ENCODE results near the gene CAMK1D.

Gene CAMK1D

GRCh38 chr10:12663863-12664262, 314.5 kb downstream of the CAMK1D start:
- H3K27ac ChIP-seq (ENCODE audit: low read depth, low read length, poor library complexity, severe bottlenecking): no peak overlapping the region
- no peak overlapping the region for H3K4me3 ChIP-seq (ENCODE audit: low read depth, low read length, poor library complexity, severe bottlenecking)
- no peaks in the 10 kb centered on the region for H3K9me2 ChIP-seq (ENCODE audit: low read depth, low read length)
- TF ChIP-seq EZH2 (IDR thresholded peaks at IDR 0.05; ENCODE audit: borderline replicate concordance, low read length) (no peak), CTCF (IDR thresholded peaks at IDR 0.05; ENCODE audit: low read length) (no peak)
- H3K79me2 ChIP-seq (ENCODE audit: insufficient read depth, low read length): no peaks in the 10 kb centered on the region
- no peaks in the 10 kb centered on the region for H3K36me3 ChIP-seq (ENCODE audit: insufficient read depth, low read length)
- H3K9me3 ChIP-seq (ENCODE audit: low read length): no peaks in the 10 kb centered on the region
- H4K20me1 ChIP-seq (ENCODE audit: insufficient read depth, low read length): no peaks in the 10 kb centered on the region
- H3K4me2 ChIP-seq (ENCODE audit: low read length): no peak overlapping the region
- H3F3A ChIP-seq (ENCODE audit: insufficient read depth, low read length): no peaks in the 10 kb centered on the region
- no peaks in the 10 kb centered on the region for H3K4me1 ChIP-seq (ENCODE audit: insufficient read depth, low read length, severe bottlenecking)
- no peak overlapping the region for H3K9ac ChIP-seq (ENCODE audit: low read length)
- no peaks in the 10 kb centered on the region for H3K27me3 ChIP-seq (ENCODE audit: insufficient read depth, low read length)
- no peak overlapping the region for H2AFZ ChIP-seq (ENCODE audit: low read length)

GRCh38 chr10:12665501-12665900, 316.2 kb downstream of the CAMK1D start:
- Histone ChIP-seq H3K36me3 (ENCODE audit: insufficient read depth, low read length) (no peaks in the 10 kb centered on the region), H3K79me2 (ENCODE audit: insufficient read depth, low read length) (no peaks in the 10 kb centered on the region), H3K9ac (ENCODE audit: low read length) (no peak overlapping the region), H3K4me3 (ENCODE audit: low read depth, low read length, poor library complexity, severe bottlenecking) (no peak overlapping the region), H3K9me2 (ENCODE audit: low read depth, low read length) (no peaks in the 10 kb centered on the region), H3K9me3 (ENCODE audit: low read length) (no peaks in the 10 kb centered on the region), H3K27ac (ENCODE audit: low read depth, low read length, poor library complexity, severe bottlenecking) (no peak overlapping the region), H4K20me1 (ENCODE audit: insufficient read depth, low read length) (no peaks in the 10 kb centered on the region), H3F3A (ENCODE audit: insufficient read depth, low read length) (no peaks in the 10 kb centered on the region), H2AFZ (ENCODE audit: low read length) (no peak overlapping the region), H3K4me2 (ENCODE audit: low read length) (no peak overlapping the region), H3K27me3 (ENCODE audit: insufficient read depth, low read length) (no peaks in the 10 kb centered on the region), H3K4me1 (ENCODE audit: insufficient read depth, low read length, severe bottlenecking) (no peaks in the 10 kb centered on the region)
- TF ChIP-seq CTCF (IDR thresholded peaks at IDR 0.05; ENCODE audit: low read length): no peak
- no peak for TF ChIP-seq EZH2 (IDR thresholded peaks at IDR 0.05; ENCODE audit: borderline replicate concordance, low read length)

DNA sequence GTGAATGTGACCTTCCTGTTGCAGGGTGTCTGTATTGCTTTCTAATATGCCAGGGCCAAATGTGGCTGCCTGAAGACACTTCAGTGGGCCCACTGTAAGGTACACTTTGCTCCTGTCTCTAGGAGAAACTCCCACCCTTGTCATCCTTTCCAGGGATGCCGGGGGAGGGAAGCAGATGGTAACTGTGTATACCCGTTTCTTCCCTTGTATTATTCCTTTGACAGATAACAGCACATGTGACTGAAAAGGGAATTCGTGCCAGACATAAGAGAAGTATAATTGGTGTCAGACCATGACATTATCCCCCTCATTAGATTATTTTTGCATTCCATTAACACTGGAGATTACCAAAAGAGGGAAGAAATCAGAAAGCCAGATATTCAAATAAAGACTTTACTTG, 317.7 kb downstream of the CAMK1D start:
- no peak overlapping the region for H3K4me2 ChIP-seq (ENCODE audit: low read length)
- no peaks in the 10 kb centered on the region for H3K9me2 ChIP-seq (ENCODE audit: low read depth, low read length)
- H3K27ac ChIP-seq (ENCODE audit: low read depth, low read length, poor library complexity, severe bottlenecking): no peak overlapping the region
- no peaks in the 10 kb centered on the region for H3K36me3 ChIP-seq (ENCODE audit: insufficient read depth, low read length)
- H3K4me1 ChIP-seq (ENCODE audit: insufficient read depth, low read length, severe bottlenecking): no peaks in the 10 kb centered on the region
- no peaks in the 10 kb centered on the region for H3F3A ChIP-seq (ENCODE audit: insufficient read depth, low read length)
- no peaks in the 10 kb centered on the region for H3K27me3 ChIP-seq (ENCODE audit: insufficient read depth, low read length)
- no peak overlapping the region for H3K4me3 ChIP-seq (ENCODE audit: low read depth, low read length, poor library complexity, severe bottlenecking)
- no peaks in the 10 kb centered on the region for H3K79me2 ChIP-seq (ENCODE audit: insufficient read depth, low read length)
- no peak for TF ChIP-seq CTCF (IDR thresholded peaks at IDR 0.05; ENCODE audit: low read length)
- no peak for TF ChIP-seq EZH2 (IDR thresholded peaks at IDR 0.05; ENCODE audit: borderline replicate concordance, low read length)
- no peaks in the 10 kb centered on the region for H3K9me3 ChIP-seq (ENCODE audit: low read length)
- no peak overlapping the region for H3K9ac ChIP-seq (ENCODE audit: low read length)
- H2AFZ ChIP-seq (ENCODE audit: low read length): no peak overlapping the region
- H4K20me1 ChIP-seq (ENCODE audit: insufficient read depth, low read length): no peaks in the 10 kb centered on the region
